Stimulated activated CD8-positive, alpha-beta memory T cell treated with anti-CD3 and anti-CD28 coated beads, Interleukin-4, amount 100 ng/mL, for 1 hour (primary cell): ENCODE results near the gene TRAPPC14.
"Not testable (repeated sequence)": the region's sequence is repeated elsewhere in the genome, so short reads cannot be mapped to it uniquely, and the experiment has no call there.

Source experiments
- DNase-seq, 2 donors: peaks; one replicate each; pipeline ENCODE4 v3.0.0-alpha.2; 2020; ENCODE audit warnings: low read depth in 2 of 2, low spot score in 1 of 2

The TRAPPC14 gene

DNA sequence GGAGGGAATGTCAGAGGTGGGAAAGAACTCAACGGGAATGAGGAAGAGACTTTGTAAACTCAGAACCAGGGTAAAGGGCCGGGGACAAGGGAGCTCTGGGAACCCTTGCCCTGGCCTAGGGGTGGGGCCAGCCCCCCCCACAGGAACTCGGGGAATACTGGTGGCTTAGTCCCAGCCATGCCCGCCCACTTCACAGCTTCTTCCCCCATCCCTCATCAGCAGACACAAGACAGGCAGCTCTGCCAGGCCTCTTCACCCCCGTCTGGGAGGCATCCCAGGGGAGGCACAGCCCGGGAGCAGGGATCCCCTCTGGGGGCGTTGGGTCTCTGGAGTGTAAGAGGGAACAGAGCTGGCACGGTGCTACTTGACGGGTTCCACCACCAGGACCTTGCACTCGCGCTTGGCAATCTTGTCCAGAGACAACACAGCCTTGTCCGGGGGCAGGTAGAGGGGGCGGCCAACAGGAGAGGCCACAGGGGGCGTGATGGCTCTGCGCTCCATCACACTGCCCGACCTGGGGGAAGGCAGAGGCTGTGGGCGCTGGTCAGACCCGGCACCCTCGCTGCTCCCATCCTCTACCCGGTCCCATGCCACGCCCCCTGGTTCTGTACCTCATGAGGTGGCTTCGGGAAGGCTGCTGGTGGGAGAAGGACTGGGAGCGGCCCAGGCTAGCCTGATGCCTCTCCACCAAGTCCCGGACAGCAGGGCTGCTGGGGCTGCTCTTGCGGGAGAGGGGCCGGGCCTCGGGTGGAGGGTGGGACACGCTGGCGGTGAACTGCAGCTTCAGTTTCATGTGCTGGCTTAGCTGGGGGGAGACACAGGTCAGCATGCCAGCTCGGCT is 3.7 kb downstream of the TRAPPC14 start:
- no peak for DNase-seq

DNA sequence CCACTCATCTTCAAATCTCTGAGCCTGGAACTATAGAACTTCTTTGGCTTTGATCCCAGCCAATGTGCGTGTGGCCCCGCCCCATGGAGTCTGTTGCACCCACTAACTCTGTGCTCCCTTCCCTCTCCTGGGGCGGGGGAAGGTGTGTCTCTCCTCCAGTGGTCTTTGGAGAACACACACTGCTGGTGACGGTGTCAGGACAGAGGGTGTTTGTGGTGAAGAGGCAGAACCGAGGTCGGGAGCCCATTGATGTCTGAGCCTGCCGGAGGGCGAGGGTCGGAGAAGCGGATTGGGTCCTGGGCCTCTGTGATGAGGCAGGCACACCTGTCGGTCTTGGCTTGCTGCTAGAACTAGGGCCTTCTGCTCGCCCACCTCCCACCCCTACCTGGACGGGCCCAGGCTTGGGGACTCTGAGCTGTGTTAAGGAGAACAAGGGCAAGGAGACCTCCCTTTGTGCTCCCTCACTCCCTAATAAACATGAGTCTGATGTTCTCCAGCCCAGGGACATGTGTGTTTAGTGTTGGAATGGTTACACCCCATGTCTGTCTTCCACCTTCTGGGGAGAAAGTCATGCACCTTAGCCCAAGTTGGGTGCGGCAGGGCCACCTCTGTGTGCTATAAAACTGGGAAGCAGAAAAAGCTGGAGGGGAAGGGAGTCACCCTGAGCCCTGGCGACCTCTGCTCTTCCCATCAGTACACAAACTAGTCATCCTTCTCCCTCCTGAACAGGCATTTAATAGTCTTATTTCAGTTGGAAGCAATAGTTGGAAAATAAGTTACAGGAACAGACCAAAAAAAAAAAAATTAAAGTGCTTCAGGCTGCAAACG is 4.6 kb downstream of the TRAPPC14 start:
- no peak for DNase-seq

- no peak for DNase-seq
Measured at GRCh38 chr7:100152937-100153666, 5.4 kb downstream of the TRAPPC14 start.

DNA sequence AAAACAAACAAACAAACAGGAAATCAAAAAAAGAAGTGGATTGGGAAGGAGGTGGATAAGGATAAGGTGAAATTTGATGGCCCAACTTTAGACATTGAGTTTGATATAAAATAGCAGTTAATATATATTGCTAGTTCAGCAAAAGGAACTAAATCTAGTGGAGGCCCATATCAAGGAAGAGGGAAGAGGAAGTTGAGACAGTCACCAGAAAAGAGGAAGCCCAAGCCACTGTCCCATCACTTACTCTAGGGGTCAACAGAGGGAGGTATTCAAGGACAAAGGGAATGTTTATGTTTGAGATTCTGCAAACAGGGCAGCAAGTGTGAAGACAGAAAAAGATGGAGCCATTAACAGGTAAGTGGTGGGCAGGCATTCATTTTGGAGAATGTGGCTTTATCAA is 6.1 kb downstream of the TRAPPC14 start:
- no peak for DNase-seq

GRCh38 chr7:100148559-100149328 is 9.8 kb downstream of the TRAPPC14 start, which contains the start of gene LAMTOR4:
Gene LAMTOR4, plus strand, starts transcription at chr7:100148918. Its CDS starts 55 bp downstream, at chr7:100148973.
- peak; percentile 88 to 96 for DNase-seq

- DNase-seq, result no peak
Measured at GRCh38 chr7:100148225-100148558, 10.3 kb downstream of the TRAPPC14 start.

DNA sequence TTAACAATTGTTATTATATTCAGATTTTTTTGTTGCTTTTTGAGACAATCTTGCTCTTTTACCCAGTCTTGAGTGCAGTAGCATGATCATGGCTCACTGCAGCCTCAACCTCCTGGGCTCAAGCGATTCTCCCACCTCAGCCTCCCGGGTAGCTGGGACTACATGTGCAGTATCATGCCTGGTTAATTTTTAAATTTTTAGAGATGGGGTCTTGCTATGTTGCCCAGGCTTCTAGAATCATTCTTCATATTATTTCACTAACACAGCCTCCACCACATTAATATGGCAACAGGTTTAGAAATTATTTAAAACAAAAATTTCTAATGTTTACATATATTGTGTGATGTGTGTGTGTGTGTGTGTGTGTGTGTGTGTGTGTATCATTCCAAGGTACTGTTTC is 11.2 kb downstream of the TRAPPC14 start:
- no peak for DNase-seq

GRCh38 chr7:100146350-100146749 is 12.2 kb downstream of the TRAPPC14 start:
- not testable (repeated sequence) for DNase-seq

GRCh38 chr7:100142461-100142860 is 16.1 kb downstream of the TRAPPC14 start:
- no peak for DNase-seq

DNA sequence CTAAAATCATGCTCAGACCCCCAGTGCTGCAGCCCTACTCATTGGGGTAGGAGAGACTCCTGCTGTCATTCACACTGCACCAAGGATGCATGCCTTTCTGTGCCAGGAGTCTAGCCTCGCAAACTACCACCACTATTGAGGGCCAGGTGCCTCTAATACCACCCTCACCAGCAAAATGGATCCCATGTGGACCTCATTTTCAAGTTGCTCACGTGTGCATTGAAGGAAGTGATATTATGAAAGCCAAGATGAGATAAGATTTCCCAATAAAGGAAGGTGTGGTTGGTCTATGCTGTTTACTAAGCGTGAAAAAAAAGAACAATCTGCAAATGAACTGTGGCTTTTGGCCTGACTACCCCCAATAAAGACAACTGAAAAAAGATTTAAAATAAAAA is 17.0 kb downstream of the TRAPPC14 start:
- no peak for DNase-seq

GRCh38 chr7:100137851-100138760 is 20.4 kb downstream of the TRAPPC14 start:
- no peak for DNase-seq

- no peak for DNase-seq
Measured at GRCh38 chr7:100132697-100133151, 25.8 kb downstream of the TRAPPC14 start.

GRCh38 chr7:100132126-100132525 is 26.4 kb downstream of the TRAPPC14 start:
- no peak for DNase-seq

DNA sequence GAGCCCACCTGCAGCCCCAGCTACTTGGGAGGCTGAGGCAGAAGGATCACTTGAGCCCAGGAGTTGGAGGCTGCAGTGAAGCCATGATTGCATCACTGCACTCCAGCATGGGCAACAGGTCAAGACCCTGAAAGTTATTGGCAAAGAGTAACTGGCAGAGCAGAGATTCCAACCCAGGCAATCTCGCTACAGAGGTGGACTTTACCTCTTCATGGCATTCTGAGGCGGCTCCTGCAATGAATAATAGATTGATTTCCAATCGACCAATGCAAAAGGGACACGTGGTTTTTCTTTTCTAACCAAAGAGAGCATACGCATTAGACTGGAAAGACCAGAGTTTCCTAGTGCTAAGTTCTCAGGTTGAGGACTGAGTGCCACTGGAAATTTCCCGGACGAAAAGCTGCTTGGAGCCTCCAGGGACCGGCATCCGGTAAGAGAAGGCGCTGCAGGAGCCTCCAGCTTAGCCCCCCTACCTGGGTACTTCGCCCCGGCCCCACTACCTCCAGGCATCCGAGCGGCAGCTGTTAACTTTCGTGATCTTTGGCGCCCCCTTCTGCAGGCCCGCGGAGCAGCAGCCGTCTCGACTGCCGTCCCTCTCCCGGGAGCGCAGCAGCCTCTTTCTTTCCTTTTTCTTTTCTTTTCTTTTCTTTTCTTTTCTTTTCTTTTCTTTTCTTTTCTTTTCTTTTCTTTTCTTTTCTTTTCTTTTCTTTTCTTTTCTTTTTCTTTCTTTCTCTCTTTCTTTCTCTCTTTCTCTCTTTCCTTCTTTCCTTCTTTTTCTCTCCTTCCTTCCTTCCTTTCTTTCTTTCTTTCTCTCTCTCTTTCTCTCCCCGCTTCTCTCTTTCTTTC is 27.7 kb downstream of the TRAPPC14 start:
- peak; percentile 67 to 86 for DNase-seq

DNA sequence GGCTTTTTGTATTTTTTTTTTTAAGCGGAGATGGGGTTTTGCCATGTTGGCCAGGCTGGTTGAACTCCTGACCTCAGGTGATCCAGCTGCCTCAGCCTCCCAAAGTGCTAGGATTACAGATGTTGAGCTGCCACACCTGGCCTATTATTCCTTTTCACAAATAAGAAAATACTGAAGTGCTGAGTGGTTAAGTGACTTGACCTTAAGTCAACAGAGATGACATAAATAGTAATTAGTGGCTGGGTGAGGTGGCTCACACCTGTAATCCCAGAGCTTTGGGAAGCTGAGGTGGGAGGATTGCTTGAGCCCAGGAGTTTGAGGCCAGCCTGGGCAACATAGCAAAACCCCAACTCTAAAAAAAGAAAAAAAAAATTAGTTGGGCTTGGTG is 28.3 kb downstream of the TRAPPC14 start:
- DNase-seq, result not testable (repeated sequence)

DNA sequence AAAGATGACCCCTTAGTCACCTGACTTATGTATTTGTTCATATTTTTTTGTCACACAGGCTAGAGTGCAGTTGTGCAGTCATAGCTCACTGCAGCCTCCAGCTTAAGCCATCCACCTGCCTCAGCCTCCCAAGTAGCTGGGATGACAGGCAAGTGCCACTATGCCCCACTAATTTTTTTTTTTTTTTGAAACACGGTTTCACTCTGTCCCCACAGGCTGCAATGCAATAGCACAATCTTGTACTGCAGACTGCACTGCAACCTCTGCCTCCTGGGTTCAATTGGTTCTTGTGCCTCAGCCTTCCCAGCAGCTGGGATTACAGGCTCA is 29.9 kb downstream of the TRAPPC14 start:
- DNase-seq, result no peak

DNA sequence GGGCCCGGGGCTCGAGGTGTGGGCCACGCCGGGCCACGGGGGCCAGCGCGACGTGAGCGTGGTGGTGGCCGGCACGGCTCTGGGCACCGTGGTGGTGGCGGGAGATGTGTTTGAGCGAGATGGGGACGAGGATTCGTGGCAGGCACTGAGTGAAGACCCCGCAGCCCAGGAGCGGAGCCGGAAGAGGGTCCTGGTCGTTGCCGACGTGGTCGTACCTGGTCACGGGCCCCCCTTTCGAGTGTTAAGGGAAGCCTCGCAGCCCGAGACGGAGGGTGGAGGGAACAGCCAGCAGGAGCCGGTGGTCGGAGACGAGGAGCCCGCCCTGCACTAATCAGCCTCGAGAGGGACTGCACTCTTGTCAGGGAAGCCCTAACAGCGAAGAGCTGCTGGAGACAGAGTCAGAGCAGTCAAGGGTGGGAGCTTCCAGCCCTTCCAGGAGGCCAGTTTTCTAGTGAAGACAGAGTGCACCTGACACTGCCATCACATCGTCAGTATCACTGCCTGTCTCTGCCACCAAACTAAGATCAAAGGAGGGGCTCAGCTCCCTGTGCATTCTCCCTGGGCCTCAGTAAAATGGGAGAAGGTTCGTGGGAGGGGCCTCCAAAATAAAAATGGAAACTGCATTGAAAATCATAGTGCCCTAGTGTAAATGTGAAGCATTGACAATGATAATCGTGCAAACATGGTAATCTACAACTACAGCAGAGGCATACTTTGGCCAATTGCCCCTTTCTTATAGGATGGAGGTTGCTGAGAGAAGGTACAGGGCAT is 30.5 kb downstream of the TRAPPC14 start:
- no peak for DNase-seq
